ENCODE results near the gene FNDC11. TPM values are rescaled to one million over a fixed set of nuclear protein-coding genes. Genes with fewer than 3 reads are reported as not detected.

Gene FNDC11
- total RNA-seq, 1 donor = 0.84 TPM

DNA sequence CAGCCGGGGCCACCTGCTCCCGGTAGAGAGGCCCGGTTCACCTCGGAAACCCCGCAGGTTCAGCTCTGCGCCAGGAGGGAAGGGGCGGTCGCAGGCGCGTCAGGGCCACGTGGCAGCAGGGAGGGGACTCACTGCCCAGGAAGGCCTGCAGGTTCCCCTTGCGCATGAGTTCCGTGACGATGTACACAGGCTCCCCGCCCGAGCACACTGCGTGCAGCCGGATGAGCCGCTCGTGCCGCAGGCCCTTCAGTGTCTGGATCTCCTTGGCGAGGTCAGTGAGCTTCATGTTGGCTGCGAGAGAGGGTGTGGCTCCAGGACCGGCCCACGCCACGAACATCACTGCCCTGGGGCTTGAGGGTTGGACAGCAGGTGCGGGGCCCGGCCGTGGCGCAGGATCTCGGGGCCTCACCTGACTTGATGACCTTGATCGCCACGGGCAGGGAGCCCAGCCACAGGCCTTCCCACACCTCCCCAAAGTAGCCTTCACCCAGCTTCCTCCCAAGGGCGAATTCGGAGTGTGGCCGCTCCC is 11.9 kb upstream of the FNDC11 start:
- Histone ChIP-seq H3K4me1 (ENCODE audit: insufficient read depth, low read length) (peaks cover 14% of the 10 kb centered on the region), H3K9me3 (ENCODE audit: low read depth, low read length) (no peaks in the 10 kb centered on the region), H3K4me3 (ENCODE audit: low read length) (no peak overlapping the region), H3K27me3 (ENCODE audit: insufficient read depth, low read length) (no peaks in the 10 kb centered on the region)

DNA sequence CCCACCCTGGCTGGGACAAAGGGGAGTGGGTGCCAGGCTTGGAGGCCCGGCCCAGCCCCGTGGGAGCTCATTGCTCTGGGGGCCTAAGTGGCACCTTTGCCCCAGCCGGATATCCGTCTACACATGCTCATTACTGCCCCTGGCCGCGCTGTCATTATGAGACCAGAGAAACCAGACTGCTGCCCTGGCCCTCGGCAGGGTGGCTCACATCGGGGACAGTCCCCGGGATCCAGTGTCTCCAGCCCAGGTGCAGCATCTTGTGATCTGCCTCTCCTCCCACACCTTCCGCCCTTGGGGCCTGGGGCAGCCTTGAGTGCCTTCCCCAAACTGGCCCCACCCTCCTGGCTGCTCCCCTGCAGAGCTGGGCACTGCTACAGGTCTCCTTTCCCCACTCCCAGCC is 11.3 kb upstream of the FNDC11 start:
- Histone ChIP-seq H3K4me1 (ENCODE audit: insufficient read depth, low read length) (peaks cover 8% of the 10 kb centered on the region), H3K27me3 (ENCODE audit: insufficient read depth, low read length) (no peaks in the 10 kb centered on the region), H3K9me3 (ENCODE audit: low read depth, low read length) (no peaks in the 10 kb centered on the region), H3K4me3 (ENCODE audit: low read length) (no peak overlapping the region)

DNA sequence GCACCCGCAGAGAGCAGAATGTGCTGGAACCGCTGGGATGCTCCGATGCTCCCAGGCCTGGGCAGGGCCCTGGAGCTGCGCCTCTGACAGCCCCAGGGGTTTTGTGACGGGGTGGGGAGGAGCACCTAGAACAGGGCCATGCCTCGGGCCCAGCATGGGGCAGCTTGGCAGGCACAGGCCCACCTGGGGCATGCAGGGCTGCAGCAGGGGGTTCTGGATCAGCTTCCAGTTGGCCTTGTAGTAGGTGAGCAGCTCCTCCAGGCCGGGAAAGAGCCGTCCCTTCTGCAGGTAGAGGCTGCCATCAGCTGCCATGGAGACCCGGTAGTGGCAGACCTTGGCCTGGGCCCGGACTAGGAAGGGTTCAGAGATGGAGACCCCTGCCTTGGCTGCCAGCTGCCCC is 10.8 kb upstream of the FNDC11 start:
- Histone ChIP-seq H3K4me1 (ENCODE audit: insufficient read depth, low read length) (peaks cover 4% of the 10 kb centered on the region), H3K9me3 (ENCODE audit: low read depth, low read length) (no peaks in the 10 kb centered on the region)

DNA sequence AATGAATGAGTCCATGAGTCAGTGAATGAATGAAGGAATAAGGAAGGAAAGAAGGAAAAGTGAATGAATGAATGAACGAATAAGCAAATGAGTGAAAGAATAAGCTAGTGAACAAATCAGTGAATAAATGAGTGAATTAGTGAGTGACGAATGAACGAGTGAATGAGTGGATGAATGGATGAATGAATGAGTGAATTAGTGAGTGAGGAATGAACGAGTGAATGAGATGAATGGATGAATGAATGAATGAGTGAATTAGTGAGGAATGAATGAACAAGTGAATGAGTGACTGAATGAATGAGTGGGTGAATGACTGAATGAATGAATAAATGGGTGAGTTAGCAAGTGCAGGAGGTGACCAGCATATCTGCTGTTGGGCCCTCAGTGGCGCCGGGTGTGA is 10.2 kb upstream of the FNDC11 start:
- Histone ChIP-seq H3K9me3 (ENCODE audit: low read depth, low read length) (no peaks in the 10 kb centered on the region), H3K27me3 (ENCODE audit: insufficient read depth, low read length) (no peaks in the 10 kb centered on the region)

More for the DNA sequence above, 10.8 kb upstream of the FNDC11 start:
- Histone ChIP-seq H3K27me3 (ENCODE audit: insufficient read depth, low read length) (no peaks in the 10 kb centered on the region), H3K4me3 (ENCODE audit: low read length) (no peak overlapping the region)

DNA sequence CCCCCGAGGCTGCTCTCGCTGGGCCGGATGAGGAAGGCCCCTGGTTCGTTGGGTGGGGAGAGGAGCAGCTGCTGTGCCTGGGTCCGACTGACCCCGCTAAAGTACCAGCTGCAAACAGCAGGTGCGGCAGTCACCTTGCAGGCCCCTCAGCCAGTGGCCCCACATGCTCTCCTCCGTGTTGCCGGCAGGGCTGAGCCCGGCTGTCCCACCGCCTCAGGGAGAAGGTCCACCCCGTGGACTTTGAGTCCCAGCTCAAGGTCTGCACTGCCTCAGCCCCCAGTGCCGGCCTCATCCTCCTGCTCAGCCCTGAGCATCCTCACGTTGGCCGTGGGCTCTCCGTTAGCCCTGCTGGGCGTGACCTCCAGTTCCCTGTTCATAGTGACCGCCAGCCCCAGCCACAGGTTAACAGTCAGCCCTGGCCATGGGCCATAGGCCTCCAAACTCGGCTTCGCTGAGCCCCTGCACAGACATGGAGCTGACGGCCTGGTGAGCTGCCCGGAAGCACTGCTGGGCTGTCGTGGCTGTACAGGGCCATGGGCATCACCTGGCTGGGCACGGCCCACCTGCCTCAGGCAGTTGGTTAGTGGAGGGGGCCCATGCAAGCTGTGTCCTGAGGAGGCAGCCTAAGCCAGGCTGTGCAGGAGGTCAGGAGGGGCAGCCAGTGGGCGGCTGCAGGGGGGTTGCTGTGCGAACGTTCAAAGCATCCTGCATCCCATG is 9.6 kb upstream of the FNDC11 start:
- H3K9me3 ChIP-seq (ENCODE audit: low read depth, low read length) = no peaks in the 10 kb centered on the region
- no peak overlapping the region for H3K4me3 ChIP-seq (ENCODE audit: low read length)
- H3K27me3 ChIP-seq (ENCODE audit: insufficient read depth, low read length) = no peaks in the 10 kb centered on the region
- no peaks in the 10 kb centered on the region for H3K4me1 ChIP-seq (ENCODE audit: insufficient read depth, low read length)

More for the DNA sequence above, 10.2 kb upstream of the FNDC11 start:
- Histone ChIP-seq H3K4me3 (ENCODE audit: low read length) (no peak overlapping the region), H3K4me1 (ENCODE audit: insufficient read depth, low read length) (no peaks in the 10 kb centered on the region)

DNA sequence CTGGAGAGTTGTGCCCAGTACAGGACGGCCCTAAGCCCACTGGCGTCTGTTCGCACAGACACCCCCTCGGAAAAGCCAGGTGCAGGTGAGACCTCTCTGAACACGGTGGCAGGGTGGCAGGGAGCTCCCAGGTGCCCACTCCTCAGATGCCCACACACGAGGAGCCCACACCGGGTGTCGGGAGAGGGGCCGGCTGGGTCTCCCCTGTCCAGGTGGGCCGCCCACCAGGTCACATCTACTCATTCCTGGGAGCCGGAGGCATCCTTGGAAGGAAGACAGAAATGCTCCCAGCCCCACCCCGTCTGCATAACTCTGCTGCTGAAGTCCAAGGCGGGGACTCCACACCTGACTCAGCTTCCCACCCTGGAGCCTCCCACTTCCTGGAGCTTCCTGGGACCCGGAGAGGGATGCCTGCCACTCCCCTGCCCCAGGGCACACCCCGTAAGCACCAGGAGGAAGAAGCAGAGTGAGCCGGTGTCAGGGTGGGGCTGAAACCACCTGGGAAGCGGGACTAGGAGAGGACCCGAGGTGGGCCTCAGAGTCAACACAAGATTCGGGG is 8.9 kb upstream of the FNDC11 start:
- Histone ChIP-seq H3K4me1 (ENCODE audit: insufficient read depth, low read length) (no peaks in the 10 kb centered on the region), H3K4me3 (ENCODE audit: low read length) (no peak overlapping the region), H3K9me3 (ENCODE audit: low read depth, low read length) (no peaks in the 10 kb centered on the region), H3K27me3 (ENCODE audit: insufficient read depth, low read length) (no peaks in the 10 kb centered on the region)

DNA sequence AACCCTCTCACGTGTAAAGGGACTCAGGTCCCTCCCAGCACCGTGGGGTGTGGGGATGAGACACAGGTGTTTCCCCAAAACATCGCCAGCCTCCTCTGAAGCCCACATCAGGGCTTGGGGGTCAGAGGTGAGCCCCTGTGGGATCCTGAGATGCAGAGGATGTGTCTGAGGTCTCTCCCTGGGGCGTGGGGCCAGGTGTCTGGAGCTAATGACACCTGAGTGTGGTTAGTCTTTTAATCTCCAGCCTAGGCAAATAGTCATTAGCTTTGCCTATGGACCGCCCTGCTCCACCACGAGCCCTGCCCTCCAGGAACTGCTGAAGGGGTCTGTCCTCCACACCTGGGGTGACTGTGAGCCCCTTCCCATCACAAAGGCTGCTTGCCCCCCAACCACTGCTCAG is 8.1 kb upstream of the FNDC11 start:
- no peaks in the 10 kb centered on the region for H3K27me3 ChIP-seq (ENCODE audit: insufficient read depth, low read length)
- H3K4me3 ChIP-seq (ENCODE audit: low read length) = no peak overlapping the region
- H3K4me1 ChIP-seq (ENCODE audit: insufficient read depth, low read length) = no peaks in the 10 kb centered on the region
- no peaks in the 10 kb centered on the region for H3K9me3 ChIP-seq (ENCODE audit: low read depth, low read length)

DNA sequence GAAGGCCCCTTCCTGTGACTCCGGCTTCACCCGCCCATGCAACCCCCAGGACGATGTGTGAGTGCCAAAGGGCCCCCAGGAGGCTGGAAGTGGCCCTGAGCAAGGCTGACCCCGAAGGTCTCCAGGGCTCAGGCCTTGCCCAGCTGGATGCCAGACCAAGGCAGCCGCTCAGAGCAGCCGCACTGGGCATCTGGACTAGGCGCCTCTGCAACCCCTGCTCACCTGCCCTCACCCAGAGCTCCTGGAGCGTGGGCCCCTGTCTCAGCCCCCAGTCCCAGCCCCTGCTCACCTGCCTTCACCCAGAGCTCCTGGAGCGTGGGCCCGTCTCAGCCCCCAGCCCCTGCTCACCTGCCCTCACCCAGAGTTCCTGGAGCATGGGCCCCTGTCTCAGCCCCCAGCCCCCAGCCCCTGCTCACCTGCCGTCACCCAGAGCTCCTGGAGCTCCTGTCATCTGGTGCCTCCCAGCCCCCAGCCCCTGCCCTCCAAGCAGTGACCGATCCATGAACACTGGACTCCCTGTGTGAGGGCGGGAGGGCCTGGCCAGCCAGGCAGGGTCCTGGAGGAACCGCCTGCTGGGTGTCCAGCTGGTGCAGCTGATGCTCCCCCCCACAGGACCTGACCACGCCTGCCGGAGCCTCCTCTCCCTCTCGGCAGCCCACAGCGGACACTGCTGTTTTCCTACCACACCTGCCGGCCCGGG is 7.6 kb upstream of the FNDC11 start:
- Histone ChIP-seq H3K27me3 (ENCODE audit: insufficient read depth, low read length) (no peaks in the 10 kb centered on the region), H3K4me1 (ENCODE audit: insufficient read depth, low read length) (no peaks in the 10 kb centered on the region), H3K9me3 (ENCODE audit: low read depth, low read length) (no peaks in the 10 kb centered on the region), H3K4me3 (ENCODE audit: low read length) (no peak overlapping the region)

DNA sequence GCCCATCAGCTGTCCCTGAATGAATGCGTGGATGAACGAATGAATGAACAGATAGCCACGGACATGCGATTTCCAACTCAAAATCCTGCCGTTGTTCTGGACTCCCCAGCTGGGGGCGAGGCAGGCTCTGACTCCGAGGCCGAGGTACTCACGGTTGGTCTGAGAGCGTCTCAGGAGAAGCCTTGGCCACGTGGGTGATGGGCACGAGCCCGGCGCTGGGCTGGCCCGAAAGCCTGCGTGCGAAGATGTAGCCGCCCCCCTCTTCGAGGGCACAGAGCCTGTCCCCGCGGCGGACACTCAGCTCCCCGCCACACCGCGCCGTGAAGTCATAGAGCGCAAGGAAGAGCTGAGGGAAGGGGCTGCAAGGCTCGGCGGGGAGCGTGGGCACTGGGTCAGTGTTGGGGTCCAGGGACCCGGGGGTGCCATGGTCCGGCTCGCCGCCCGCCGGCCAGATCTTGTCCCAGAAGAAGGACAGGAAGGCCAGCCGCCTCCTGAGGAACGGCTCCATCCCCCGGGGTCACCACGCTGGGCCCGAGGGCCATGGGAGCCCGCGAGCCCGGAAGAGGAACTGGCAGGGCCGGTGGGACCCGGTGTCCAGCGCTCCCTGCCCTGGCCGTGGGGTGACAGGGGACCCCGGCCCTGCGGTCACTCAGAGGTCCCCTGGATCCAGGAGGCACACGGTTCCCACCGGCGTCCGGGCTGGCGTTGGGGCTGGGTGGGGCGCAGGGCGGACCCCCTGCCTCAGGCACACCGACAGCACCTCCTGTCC is 6.8 kb upstream of the FNDC11 start:
- peaks cover 2% of the 10 kb centered on the region for H3K4me1 ChIP-seq (ENCODE audit: insufficient read depth, low read length)

DNA sequence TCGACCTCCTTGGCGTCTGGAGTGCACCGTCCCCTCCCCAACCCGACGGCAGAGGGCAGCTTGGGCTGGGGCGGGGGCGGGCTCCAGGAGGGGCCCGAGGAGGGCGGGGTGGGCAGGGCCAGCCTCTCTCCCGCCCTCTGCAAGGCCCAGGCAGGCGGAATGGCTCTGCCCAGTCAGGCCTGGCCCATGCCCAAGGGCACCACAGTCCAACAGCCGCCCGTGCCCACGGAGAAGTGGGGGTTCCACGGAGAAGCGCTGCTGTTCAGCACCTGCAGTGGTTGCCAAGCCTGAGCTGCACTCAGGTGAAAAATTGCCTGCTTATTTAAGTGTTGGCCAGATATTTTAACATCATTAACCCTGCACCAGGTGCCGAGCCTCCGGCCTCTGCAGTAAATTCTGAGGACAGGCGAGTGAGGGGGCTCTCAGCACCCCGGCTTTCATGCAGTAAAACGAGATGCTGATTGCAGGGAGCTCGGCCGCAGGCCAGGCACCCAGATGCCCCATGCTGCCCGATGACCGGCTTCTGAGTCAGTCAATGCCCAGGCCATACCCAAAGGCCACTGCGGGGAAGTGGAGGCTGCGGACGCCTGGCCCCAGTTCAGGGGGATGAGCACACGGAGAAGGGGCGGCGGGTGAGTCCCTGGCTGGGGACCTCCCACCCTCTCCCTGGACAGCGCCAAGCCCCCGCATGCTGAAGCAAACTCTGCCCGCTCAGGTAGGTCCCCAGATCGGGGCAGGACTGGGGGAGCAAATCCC is 6.1 kb upstream of the FNDC11 start, which contains the start of gene SRMS:
SRMS (minus strand) TSS at position 25 of the 756 bp plus-strand sequence. CDS start 286 bp downstream, outside the sequence.
- Histone ChIP-seq H3K4me1 (ENCODE audit: insufficient read depth, low read length) (peaks cover 9% of the 10 kb centered on the region), H3K4me3 (ENCODE audit: low read length) (no peak within 1 kb of the TSS), H3K9me3 (ENCODE audit: low read depth, low read length) (no peaks in the 10 kb centered on the region), H3K27me3 (ENCODE audit: insufficient read depth, low read length) (no peaks in the 10 kb centered on the region)

More for the DNA sequence above, 6.8 kb upstream of the FNDC11 start:
- no peak overlapping the region for H3K4me3 ChIP-seq (ENCODE audit: low read length)
- no peaks in the 10 kb centered on the region for H3K9me3 ChIP-seq (ENCODE audit: low read depth, low read length)
- H3K27me3 ChIP-seq (ENCODE audit: insufficient read depth, low read length) = no peaks in the 10 kb centered on the region

DNA sequence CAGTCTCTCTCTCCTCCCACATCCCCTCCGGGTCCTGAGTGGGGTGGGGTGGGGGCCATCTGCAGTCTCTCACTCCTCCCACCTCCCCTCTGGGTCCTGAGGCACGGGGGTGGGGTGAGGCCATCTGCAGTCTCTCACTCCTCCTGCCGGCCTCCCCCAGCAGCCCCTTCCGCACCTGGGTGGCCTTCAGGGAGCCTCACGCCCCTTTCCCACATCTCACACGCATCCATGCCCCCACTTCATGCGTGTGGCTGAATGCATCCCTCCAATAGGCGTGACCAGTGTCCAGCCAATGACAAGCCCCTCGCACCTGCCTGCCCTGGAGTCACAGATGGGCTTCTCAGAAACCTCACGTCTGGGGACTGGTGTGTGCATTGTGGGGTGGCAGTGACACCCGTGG is 5.4 kb upstream of the FNDC11 start:
- Histone ChIP-seq H3K9me3 (ENCODE audit: low read depth, low read length) (no peaks in the 10 kb centered on the region), H3K4me3 (ENCODE audit: low read length) (no peak overlapping the region), H3K4me1 (ENCODE audit: insufficient read depth, low read length) (peaks cover 14% of the 10 kb centered on the region), H3K27me3 (ENCODE audit: insufficient read depth, low read length) (no peaks in the 10 kb centered on the region)

DNA sequence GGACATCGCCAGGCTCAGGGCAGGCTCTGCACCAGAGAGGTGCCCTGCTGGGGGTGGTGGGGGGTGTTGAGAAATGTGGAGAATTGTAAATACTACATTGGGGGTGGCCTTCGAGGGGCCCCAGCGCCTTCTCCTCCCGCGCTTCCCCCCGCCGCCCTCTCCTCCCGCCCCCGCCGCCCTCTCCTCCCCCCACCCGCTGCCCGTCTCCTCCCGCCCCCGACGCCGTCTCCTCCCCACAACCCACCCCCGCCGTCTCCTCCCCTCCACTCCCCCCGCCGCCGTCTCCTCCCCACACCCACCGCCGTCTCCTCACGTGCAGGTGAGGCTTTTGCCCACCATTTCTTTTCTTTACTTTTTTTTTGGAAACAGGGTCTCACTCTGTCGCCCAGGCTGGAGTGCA is 4.9 kb upstream of the FNDC11 start:
- no peaks in the 10 kb centered on the region for H3K9me3 ChIP-seq (ENCODE audit: low read depth, low read length)
- H3K4me3 ChIP-seq (ENCODE audit: low read length) = no peak overlapping the region
- H3K27me3 ChIP-seq (ENCODE audit: insufficient read depth, low read length) = no peaks in the 10 kb centered on the region
- peaks cover 17% of the 10 kb centered on the region for H3K4me1 ChIP-seq (ENCODE audit: insufficient read depth, low read length)

DNA sequence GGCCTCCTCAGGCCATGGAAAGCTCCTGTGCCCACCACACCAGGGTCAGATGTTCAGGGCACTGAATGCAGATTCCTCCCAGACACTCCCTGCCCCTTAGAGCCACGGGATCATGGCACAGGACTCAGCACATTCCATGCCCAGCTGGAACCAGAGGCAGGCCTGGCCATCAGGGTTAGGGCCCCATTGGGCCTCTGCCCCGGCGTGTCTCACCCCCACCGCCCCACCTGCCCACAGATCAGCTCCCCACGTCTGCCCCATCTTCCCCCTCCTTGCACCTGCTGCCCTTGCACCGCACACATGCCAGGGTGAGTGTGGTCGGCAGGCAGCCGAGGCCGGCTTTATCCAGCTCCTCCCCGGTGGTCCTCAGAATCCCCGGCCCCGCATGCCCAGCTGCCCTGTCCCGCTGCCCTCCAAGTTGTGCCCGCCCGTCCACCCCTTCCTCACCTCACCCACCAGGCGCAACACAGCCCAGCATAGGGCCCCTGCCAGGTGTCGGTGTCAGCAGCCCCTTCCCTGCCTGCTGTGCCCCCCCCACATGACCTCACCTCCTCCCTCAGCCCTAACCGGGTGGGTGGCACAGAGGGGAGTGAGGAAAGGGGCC is 4.2 kb upstream of the FNDC11 start:
- no peaks in the 10 kb centered on the region for H3K27me3 ChIP-seq (ENCODE audit: insufficient read depth, low read length)
- H3K9me3 ChIP-seq (ENCODE audit: low read depth, low read length) = no peaks in the 10 kb centered on the region
- no peak overlapping the region for H3K4me3 ChIP-seq (ENCODE audit: low read length)
- H3K4me1 ChIP-seq (ENCODE audit: insufficient read depth, low read length) = peaks cover 21% of the 10 kb centered on the region

DNA sequence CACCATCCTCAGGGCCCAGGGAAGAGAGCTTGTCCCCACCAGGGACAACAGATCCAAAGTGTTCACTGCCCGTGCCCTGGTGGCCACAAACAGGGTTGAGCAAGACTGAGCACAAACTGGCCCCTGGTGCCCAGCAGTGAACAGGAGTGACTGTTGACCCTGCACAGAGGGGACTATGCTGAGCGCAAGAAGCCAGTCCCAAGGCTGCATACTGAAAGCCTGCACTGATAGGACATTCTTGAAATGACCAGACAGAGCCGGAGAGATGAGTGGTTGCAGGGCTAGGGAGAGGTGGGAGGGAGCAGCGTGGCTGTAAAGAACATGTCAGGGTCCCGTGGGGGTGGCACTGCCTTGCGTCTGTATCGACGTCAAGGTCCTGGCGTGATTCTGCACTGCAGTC is 2.9 kb upstream of the FNDC11 start:
- Histone ChIP-seq H3K27me3 (ENCODE audit: insufficient read depth, low read length) (no peaks in the 10 kb centered on the region), H3K4me3 (ENCODE audit: low read length) (no peak overlapping the region), H3K4me1 (ENCODE audit: insufficient read depth, low read length) (peaks cover 21% of the 10 kb centered on the region), H3K9me3 (ENCODE audit: low read depth, low read length) (no peaks in the 10 kb centered on the region)

All from mononuclear cell (primary cell).